Liver (tissue), 3 donors: ENCODE data around the gene MAP6D1.
"Not testable (repeated sequence)": the region's sequence is repeated elsewhere in the genome, so short reads cannot be mapped to it uniquely, and the experiment has no call there.

Experiments used
- EGR1 ChIP-seq, 2 donors: IDR thresholded peaks; 2 replicates each; pipeline ENCODE4 v1.6.1; 2016 to 2018; ENCODE audit warnings: antibody characterized with exemption in 2 of 2, low read depth in 2 of 2
- FOXA1 ChIP-seq: IDR thresholded peaks from 2 replicates; pipeline ENCODE4 v1.6.1; 2016; ENCODE audit warnings: antibody characterized with exemption
- TAF1 ChIP-seq: conservative IDR thresholded peaks from 2 replicates; pipeline ENCODE4 v1.6.1; 2016; ENCODE audit warnings: antibody characterized with exemption, mild to moderate bottlenecking
- TF ChIP-seq, protein P1 (sequence below): fragments of 150-350 bp; IDR thresholded peaks from 2 replicates; pipeline ENCODE4 v1.5.1; 2017; ENCODE audit warnings: improper control_type of control experiment, low read depth, low read length; ENCODE audit not compliant: missing input control
- donor health status: healthy.
- donor health status: healthy.

DNA sequence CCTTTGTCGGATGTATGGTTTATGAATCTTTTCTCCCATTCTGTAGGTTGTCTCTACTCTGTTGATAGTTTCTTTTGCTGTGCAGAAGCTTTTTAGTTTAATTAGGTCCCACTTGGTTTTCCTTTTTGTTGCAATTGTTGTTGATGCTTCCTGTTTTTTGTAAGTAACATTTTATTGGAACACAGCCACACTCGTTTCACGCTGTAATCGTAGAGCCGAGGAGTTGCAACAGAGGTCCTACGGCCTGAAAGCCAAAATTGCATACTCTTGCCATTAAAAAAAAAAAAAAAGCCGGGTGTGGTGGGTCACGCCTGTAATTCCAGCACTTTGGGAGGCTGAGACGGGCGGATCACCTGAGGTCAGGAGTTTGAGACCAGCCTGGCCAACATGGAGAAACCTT lies 40.9 kb downstream of the MAP6D1 start:
- TF ChIP-seq, protein P1, sequence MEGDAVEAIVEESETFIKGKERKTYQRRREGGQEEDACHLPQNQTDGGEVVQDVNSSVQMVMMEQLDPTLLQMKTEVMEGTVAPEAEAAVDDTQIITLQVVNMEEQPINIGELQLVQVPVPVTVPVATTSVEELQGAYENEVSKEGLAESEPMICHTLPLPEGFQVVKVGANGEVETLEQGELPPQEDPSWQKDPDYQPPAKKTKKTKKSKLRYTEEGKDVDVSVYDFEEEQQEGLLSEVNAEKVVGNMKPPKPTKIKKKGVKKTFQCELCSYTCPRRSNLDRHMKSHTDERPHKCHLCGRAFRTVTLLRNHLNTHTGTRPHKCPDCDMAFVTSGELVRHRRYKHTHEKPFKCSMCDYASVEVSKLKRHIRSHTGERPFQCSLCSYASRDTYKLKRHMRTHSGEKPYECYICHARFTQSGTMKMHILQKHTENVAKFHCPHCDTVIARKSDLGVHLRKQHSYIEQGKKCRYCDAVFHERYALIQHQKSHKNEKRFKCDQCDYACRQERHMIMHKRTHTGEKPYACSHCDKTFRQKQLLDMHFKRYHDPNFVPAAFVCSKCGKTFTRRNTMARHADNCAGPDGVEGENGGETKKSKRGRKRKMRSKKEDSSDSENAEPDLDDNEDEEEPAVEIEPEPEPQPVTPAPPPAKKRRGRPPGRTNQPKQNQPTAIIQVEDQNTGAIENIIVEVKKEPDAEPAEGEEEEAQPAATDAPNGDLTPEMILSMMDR = not testable (repeated sequence)
- not testable (repeated sequence) for TF ChIP-seq EGR1 (IDR thresholded peaks at IDR 0.05; ENCODE audit: low read depth in 2 of 2); TAF1; FOXA1
